Chondrocyte (in vitro differentiated cells): ENCODE data around the gene MBNL1. TPM values are rescaled to one million over a fixed set of nuclear protein-coding genes. Genes with fewer than 3 reads are reported as not detected.

Source experiments
- DNase-seq: peaks from one replicate; pipeline ENCODE4 v3.0.0; 2021; ENCODE audit warnings: mixed read lengths, low spot score
- H3K27ac Mint-ChIP-seq: one replicate; pipeline ENCODE4 v1.8.0; 2021; ENCODE audit warnings: mild to moderate bottlenecking, moderate library complexity, mixed read lengths; ENCODE audit not compliant: unreplicated experiment
- H3K27me3 Mint-ChIP-seq: 2 replicates; pipeline ENCODE4 v1.8.0; 2021; ENCODE audit warnings: low read depth, mixed read lengths
- H3K36me3 Mint-ChIP-seq: 2 replicates; pipeline ENCODE4 v1.8.0; 2021; ENCODE audit warnings: low read depth, mixed read lengths
- H3K4me1 Mint-ChIP-seq: 2 replicates; pipeline ENCODE4 v1.8.0; 2021; ENCODE audit warnings: low read depth, mild to moderate bottlenecking, mixed read lengths
- H3K4me3 Mint-ChIP-seq: one replicate; pipeline ENCODE4 v1.8.0; 2021; ENCODE audit warnings: mild to moderate bottlenecking, moderate library complexity, mixed read lengths; ENCODE audit not compliant: unreplicated experiment
- H3K9me3 Mint-ChIP-seq: 2 replicates; pipeline ENCODE4 v1.8.0; 2021; ENCODE audit warnings: low read depth, mixed read lengths
- total RNA-seq: library from RNA; stranded (reverse); gene quantifications from 3 replicates; pipeline ENCODE4 v1.2.1, GENCODE V29; 2021
- TF ChIP-seq, protein P1 (sequence below): fragments of 200-600 bp; sonication (generic); IDR thresholded peaks from 2 replicates; pipeline ENCODE4 v1.5.0; 2021; ENCODE audit warnings: antibody characterized with exemption, mild to moderate bottlenecking, moderate library complexity

The MBNL1 gene
- total RNA-seq, 1 donor from 2014 or later: 166 TPM

GRCh38 chr3:152317956-152318355, 49.2 kb downstream of the MBNL1 start:
- TF ChIP-seq, protein P1, sequence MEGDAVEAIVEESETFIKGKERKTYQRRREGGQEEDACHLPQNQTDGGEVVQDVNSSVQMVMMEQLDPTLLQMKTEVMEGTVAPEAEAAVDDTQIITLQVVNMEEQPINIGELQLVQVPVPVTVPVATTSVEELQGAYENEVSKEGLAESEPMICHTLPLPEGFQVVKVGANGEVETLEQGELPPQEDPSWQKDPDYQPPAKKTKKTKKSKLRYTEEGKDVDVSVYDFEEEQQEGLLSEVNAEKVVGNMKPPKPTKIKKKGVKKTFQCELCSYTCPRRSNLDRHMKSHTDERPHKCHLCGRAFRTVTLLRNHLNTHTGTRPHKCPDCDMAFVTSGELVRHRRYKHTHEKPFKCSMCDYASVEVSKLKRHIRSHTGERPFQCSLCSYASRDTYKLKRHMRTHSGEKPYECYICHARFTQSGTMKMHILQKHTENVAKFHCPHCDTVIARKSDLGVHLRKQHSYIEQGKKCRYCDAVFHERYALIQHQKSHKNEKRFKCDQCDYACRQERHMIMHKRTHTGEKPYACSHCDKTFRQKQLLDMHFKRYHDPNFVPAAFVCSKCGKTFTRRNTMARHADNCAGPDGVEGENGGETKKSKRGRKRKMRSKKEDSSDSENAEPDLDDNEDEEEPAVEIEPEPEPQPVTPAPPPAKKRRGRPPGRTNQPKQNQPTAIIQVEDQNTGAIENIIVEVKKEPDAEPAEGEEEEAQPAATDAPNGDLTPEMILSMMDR: no peak
- no peak for DNase-seq
- Mint-ChIP-seq H3K4me1 (peaks cover 71% of the 10 kb centered on the region), H3K9me3 (no peaks in the 10 kb centered on the region), H3K27ac (peak overlapping the region; percentile 83), H3K36me3 (peaks cover 3% of the 10 kb centered on the region), H3K4me3 (no peak overlapping the region), H3K27me3 (no peaks in the 10 kb centered on the region)

- Mint-ChIP-seq H3K36me3 (peaks cover 3% of the 10 kb centered on the region), H3K27me3 (no peaks in the 10 kb centered on the region), H3K4me1 (peaks cover 72% of the 10 kb centered on the region), H3K9me3 (no peaks in the 10 kb centered on the region), H3K4me3 (no peak overlapping the region), H3K27ac (peak overlapping the region; percentile 83)
- TF ChIP-seq, protein P1: no peak
- no peak for DNase-seq
Observed at GRCh38 chr3:152318512-152318911, 49.8 kb downstream of the MBNL1 start.

GRCh38 chr3:152319256-152319655, 50.5 kb downstream of the MBNL1 start:
- Mint-ChIP-seq H3K27me3 (no peaks in the 10 kb centered on the region), H3K4me3 (no peak overlapping the region), H3K36me3 (peaks cover 3% of the 10 kb centered on the region), H3K27ac (peak overlapping the region; percentile 83), H3K4me1 (peaks cover 78% of the 10 kb centered on the region), H3K9me3 (no peaks in the 10 kb centered on the region)
- no peak for DNase-seq
- TF ChIP-seq, protein P1: no peak

- no peaks in the 10 kb centered on the region for H3K27me3 Mint-ChIP-seq
- H3K36me3 Mint-ChIP-seq: peaks cover under 1% of the 10 kb centered on the region
- TF ChIP-seq, protein P1: no peak
- peak overlapping the region; percentile 68 for H3K27ac Mint-ChIP-seq
- no peak for DNase-seq
- peaks cover 76% of the 10 kb centered on the region for H3K4me1 Mint-ChIP-seq
- no peak overlapping the region for H3K4me3 Mint-ChIP-seq
- no peaks in the 10 kb centered on the region for H3K9me3 Mint-ChIP-seq
Observed at GRCh38 chr3:152319831-152320617, 51.3 kb downstream of the MBNL1 start.

GRCh38 chr3:152321200-152321954, 52.6 kb downstream of the MBNL1 start:
- Mint-ChIP-seq H3K36me3 (peaks cover 7% of the 10 kb centered on the region), H3K9me3 (no peaks in the 10 kb centered on the region), H3K4me1 (peaks cover 70% of the 10 kb centered on the region), H3K27me3 (no peaks in the 10 kb centered on the region), H3K27ac (peak overlapping the region; percentile 87), H3K4me3 (no peak overlapping the region)
- no peak for DNase-seq
- TF ChIP-seq, protein P1: no peak
